HG02943 (cell line): Measurements from ENCODE around the gene DOK6.

Source experiments
- ATAC-seq: cut with Tn5 transposase; IDR thresholded peaks from one replicate; pipeline ENCODE4 v1.9.1; 2021; ENCODE audit warnings: mild to moderate bottlenecking, low read depth, moderate library complexity; ENCODE audit not compliant: unreplicated experiment

The DOK6 gene

DNA sequence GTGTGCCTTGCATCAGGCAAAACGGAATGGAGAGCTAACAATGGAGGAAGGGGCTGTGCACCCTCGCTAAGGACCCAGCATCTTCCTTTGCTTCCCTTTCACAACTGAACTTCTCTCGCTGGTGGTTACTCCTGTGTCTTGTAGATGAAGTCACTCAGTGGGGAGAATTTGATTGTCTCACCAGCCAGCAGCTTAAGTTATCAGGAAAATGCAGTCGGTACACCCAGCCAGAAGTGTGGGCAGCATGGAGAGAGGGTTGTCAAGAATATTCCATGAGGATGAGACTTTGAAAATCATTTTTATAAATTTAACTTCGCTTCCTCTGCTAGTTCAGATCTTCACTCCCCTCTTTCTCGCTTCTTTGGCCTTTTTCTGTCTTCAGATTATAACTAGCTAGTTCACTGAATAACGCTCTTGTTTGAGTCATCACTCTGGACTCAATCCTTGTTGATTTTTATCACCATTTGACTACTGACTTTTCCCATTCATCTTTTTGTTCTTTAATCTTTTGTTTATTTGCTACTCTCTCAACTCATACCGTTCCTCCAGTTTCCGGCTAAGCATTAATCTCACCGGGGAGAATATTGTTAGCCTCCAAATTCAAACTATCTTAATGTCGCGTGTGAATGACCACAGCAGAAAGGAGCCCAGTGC is 325.3 kb downstream of the DOK6 start:
- ATAC-seq = no peak

DNA sequence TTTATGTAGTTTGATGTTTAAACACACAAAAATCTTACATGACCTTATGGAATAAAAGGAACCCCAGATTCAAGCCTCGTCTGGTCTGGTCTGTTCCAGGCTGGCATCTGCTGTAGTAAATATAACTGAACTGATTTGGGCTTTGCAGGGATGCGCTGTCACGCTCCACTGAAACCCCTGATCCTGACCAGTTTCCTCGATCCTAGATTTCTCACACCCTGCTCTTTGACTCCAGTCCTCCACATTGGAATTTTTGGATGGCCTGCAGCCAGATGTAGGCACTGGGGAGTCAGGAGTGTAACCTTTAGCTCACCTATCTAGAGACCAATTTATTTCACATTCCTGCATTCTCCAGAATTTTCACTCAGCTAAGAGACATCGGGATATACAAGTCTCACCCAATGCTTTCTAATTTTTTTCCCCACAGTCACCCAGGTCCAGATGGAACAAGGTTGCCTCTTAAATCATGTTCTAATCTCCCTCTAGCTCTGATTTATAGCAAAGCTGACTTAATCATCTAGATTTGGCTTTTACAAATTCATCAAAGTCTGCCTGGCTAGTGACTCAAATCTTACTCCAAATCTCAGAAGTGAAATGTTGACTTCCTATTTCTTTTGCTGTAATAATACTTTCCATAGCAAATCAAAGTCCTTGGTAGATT is 327.4 kb downstream of the DOK6 start:
- no peak for ATAC-seq

DNA sequence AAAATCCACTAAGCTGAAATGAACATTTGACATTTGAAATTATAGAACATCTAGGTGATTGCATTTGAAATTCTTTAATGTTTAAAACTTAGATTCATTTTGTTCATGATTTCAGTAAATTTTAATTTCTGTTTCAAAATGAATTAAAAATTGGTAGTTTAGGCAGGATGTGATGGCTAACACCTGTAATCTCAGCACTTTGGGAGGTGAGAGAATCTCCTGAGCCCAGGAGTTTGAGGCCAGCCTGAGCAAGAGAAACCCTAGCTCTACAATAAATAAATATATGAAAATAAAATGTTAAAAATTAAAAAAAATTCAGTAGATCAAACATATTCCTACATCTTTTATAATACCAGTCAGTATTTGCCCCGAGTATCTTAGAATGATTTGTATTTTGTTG is 330.0 kb downstream of the DOK6 start:
- ATAC-seq = no peak

DNA sequence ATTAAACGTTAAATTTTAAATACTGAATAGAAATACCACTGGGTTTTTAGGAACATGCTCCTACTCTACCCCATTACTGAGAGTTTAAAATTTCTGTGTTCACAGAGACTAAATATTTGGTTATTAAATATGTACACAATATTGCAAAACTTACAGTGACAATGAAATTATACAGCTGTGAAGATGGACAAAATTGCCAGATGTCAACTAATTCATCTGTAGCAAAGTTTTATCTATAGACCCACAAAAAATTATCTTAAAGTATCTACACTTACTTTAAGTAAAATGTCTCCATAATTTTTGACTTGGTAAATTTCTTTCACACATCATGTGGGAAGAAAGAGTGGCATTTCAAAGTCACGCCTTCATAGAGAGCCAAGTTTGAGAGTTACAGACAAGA is 333.8 kb downstream of the DOK6 start:
- no peak for ATAC-seq

DNA sequence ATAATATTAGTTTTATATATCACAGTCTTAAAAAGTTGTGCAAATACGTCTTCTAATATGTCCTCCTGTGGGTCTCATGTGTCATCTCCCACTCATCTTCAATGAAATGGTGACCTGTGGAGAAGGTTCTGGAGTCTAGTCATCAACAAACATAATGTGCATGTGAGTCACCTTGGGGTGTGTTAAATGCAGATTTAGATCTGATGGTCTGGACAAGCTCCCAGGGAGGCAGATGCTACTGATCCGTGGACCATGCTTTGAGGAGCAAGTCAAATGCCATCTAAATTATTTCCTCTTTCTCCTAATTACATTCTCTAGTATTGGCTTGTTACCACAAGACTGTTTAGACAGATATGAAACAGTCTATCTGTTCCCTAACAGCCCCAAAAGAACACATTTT is 336.0 kb downstream of the DOK6 start:
- no peak for ATAC-seq

DNA sequence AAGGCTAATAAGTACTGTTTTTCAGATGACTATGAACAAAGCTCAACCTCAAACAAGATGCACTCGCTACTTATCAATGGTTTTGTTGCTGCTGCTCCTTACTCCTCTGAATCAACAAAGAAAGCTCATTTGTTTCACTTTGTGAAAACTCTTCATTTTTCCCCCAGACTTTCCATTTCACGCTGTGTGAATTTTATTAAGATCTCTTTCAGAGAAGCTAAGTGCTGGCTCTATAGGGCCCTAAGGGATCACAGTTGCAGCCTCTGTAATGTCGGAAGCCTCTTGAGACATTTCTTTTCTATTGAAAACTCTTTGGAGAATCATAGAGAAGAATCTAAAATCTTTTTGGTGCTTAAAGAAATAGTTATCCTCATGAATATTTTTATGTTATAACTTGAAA is 337.2 kb downstream of the DOK6 start:
- ATAC-seq = no peak

DNA sequence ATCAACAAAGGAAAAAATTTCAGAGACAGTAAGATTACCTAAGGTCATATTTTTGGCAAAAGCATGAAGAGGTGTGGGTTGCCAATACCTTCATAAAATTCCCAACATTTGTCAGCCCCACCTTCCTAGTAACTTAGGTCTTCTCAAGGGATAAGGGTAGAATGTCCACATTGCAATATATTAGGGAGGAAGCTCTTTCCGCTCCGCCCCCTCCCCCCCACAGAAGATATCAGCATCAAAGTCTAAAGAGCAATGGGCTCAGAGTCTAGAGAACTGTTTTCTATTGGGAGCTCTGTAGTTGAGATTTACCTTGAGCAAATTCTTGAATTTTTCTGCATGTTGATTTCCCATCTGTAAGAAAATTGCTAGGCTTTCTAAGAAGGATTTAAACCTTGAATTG is 346.7 kb downstream of the DOK6 start:
- no peak for ATAC-seq

DNA sequence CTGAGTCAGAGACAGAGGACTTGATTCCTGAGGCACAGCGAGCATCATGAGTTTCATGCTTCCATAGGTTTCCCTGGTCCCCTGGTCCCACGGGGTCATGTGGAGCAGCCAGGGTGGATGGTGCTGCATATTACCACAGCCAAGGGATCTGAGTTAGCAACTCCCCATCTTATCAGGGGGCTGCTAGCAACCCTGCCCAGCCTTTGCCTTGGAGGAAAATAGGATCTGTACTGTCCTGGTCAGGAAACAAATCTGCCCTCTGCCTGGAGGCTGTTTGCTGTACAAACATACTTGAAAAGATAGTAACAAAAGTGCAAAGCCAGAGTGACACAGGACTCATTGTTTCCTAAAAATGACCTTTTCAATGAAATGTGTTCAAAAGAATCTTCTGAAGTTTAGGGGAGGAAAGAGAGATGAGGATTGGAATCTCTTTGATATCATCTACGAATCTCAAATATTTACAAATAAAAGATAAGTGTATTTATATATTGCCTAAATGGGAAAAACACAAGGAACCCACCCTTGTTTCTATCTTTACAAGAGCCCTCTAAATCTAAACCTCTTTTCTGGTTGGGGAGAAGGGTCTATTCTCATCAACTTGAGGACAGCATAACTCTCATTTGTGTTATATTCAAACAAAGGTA is 352.2 kb downstream of the DOK6 start:
- ATAC-seq = no peak

DNA sequence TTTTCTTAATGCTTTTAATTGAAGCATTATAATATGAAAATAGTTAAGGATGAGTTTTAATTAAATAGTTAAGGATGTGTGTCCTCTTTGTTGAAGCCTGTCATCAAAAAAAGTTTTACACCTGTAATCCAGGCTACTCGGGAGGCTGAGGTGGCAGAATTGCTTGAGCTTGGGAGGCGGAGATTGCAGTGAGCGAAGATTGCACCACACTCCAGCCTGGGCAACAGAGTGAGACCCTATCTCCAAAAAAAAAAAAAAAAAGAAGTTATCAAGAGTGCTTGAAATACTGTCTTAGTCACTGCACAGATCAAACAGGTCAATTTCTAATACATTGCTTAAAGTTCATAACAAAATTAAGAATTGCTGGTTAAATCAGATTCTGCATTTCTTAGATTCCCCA is 353.4 kb downstream of the DOK6 start:
- no peak for ATAC-seq

DNA sequence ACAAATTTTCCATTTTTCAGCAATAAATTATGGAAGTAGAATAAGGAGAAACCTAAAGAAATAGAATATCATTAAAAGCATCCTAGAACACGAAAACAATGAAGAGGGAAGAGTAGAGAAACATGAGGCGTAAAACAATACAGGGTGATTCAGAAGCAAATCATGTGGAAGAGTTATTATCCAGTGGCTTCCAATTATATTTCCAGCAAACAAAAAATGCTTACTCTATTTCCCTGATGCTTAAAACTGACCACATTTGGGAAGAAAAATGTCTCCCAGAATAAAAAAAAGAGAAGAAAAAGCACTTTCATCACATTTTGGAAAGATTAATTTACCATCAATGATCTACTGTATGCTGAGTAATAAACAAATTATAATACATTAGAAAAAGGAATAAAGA is 354.4 kb downstream of the DOK6 start:
- no peak for ATAC-seq

DNA sequence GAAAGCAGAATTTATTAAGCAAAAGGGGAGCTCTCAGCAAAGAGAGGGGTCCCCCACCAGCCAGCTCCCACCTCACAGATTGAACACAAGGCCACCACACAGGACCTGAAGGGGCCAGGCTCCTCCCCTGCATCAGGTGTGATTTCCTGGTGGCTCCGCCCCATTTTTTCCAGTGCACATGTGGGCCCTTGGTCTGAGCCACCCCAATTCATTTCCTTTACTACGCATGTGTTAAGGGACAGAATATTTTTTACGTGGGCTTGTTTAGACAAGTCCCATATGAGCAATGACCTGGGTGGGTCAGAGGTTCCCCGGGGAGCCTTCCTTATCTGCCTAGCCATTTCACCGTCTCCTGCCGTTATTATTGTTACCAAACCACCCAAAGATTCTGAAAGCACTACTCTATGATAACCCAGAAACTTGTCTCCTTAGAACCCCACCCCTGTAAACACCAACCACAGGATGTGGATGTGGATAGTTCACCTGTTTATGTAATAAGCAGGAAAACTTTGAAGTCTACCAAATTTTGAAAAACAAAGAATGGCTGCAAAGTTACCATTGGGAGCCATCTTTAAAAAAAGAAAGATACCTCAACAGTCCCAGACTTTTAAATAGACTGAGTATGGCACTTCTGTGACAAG is 355.3 kb downstream of the DOK6 start:
- no peak for ATAC-seq

DNA sequence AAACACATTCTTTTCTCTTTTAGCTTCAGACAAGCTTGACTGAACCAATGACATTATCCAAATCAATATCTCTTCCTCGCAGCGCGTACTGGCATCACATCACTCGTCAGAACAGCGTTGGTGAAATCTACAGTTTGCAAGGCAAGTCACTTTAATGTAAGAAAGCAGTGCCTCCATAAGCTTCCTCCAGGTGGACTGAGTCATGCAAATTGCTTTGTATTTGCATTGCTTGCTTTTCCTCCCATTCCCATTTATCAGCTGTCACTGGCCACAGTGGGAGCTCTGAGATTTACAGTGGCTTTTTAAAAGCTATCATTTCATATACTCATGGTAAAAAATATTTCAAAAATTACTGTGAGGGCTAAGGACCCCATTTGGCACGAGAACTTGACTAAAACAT is 357.0 kb downstream of the DOK6 start:
- no peak for ATAC-seq

DNA sequence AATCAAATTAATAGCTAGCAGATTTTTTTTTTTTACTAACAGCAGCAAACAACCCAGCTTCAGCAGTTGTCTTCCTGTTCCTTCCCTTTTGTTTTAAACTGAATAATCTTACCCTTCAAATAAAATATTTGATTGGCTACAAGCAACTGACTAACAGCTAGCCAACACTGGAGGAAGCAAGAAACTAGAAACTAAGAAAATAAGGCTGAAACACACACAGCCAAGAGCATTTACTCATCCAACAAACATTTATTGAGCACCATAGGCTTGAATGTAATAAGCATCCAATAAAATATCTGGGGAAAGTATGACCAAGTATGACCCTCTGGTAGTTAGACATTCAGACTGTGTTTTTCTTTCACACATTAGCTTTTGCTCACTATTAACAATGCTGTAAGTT is 357.8 kb downstream of the DOK6 start:
- ATAC-seq = no peak

DNA sequence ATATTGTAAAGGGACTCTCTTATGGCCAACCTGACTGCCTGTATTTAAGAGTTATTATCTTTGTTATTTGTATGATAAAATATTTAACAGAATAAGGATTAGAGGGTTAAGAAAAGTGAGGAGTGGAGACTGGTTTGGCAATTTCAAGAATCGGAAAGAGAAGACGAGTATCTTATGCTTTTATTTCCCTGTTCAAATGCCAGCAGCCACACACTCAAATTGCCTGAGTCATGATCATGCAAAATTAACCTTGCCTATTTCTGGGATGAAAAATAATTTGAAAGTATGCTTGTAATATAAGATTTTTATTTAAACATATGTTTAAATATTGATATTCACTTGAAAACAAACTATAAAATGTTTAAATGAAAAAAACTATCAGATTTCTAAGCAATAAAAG is 358.4 kb downstream of the DOK6 start:
- no peak for ATAC-seq

DNA sequence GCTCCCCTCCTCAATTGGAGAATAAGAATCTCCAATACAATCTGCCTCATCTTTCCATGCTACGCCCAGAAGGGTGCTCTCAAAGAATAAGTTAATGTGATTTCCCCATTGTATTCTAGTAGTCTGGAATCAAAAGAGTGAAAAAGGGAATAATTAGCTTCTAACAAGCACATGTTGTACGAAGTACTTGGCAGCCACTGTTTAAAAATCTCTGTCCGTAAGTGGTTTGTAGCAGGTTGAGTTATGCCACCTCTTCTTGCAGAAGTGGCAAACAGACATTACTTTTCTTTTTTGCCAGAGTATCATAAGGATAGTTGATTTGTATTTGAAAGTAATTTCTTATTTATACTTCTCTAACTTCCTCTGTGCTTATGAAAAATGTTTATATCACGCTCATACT is 362.3 kb downstream of the DOK6 start:
- ATAC-seq = no peak

DNA sequence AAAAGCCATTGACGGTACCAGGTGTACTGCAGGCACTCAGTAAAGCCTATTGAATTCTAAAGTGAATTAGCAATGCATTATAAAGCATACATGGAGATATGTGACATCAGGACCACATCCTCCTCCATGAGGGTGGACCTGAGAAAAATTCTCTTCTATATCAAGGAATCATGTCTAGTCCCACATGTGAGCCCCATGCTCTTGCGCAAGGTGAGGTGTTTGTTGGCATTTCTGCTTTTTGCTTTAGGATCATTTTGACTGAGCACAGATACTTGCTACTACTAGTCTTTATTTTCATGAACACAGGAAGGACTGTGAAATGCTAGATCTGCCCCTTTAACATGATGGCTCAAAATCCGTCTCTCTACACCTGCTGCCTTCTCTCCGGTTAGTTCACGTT is 363.1 kb downstream of the DOK6 start:
- no peak for ATAC-seq

DNA sequence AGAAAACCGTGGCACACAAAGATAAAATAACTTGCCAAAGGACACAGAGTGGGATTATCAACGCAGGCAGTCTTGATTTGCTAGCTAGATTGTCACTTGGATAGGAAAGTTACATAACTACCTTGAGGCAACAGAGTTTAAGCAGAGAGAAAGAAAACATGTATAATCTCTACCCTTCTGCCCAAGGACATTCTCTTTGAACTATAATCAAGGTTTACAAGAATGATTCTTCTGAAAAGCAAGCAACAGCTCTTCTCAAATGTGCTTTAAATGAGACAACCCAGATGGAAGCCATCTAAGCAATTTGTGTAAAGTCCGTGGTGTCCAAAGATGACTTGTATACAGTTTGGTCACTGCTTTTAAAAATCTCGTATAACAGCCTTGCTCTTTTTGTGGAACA is 369.6 kb downstream of the DOK6 start:
- ATAC-seq = no peak

DNA sequence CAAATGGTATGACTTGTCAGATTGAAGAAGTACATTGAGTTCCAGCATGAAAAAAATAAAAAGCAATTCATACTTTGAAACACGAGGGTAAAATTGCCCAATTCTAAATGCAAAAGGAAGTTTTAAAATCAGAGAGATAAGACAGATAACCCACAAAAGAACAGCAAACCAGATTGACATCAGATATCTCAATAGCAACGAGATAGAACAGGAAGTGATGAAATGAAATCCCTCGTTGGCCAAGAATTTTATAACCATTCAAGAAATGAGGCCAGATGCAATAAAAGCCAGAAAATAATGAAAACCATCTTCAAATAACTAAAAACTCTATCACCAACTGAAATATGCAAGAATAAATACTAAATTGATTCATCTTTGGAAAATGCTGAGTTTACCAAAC is 374.1 kb downstream of the DOK6 start:
- no peak for ATAC-seq

DNA sequence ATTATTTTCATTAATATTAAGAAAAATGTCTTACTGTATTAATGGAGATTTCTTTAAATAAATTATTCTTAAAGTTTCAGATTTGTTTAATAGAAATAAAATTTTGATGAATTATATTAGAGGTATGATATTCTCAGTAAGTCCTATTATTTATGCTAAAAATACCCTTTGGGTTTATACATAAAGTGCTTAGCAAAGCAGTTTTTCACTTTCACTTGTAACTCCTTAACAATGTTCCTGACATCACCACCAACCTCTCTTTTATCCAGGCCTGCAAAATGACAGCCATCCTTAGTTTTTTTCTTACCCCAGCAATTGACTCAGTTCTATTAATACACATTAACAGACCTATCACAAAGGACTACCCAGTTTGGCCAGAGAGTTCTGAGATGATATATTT is 376.6 kb downstream of the DOK6 start:
- no peak for ATAC-seq

DNA sequence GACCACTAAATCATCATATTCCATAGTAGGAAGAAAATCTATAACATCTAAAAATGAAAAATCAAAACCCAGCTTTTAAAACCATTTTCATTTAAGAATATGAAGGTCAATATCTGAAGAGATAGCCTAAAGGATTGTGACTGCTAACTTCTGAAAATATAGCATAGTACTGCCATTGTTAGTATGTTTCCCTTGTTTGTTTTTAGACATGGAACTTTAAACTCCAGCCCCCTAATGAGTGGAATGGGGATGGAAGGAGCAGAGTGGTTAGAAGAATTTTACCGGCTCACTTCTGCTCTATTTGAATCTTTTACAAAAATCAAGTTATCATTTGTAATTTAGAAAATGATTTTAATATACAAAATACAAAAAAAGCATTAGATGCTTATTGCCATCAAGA is 378.0 kb downstream of the DOK6 start:
- no peak for ATAC-seq

DNA sequence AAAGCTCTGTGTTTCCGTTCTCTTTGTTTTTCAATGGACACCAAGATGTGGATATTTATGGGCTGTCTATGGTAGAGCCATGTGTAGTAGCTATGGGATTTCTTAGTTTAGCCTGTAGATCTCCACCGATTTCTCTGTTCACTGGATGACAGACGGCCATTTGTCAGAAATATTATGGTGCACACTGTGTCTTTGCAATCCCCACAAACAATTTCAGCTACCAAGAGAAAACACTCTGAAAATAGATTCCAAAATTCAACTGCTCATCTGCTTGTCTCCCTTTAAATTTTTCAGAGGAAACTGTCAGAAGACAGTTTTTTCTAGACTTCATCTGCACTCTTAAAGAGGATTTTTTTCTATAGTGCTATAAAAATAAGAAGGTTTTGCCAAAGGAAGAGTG is 380.2 kb downstream of the DOK6 start:
- ATAC-seq = no peak

DNA sequence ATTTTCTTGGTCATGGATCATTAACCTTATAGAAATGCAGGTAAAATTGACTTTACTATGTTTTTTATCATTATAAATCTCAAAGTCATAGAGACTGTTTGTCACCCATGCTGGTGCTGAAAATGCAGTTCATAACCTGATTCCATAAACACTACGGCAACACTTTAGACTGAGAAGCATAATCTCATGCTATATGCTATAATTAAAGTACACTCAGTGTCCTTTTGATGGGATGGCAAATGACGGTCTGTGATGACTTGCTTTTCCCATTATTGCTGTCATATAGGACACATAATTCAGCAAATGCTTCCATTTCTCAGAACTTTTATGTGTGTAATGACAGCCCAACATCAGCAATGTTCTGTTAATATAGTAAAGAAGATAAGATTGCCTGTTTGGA is 384.1 kb downstream of the DOK6 start:
- ATAC-seq = no peak
